Measurements from ENCODE around the gene ANO8.
"Not testable (repeated sequence)": the region's sequence is repeated elsewhere in the genome, so short reads cannot be mapped to it uniquely, and the experiment has no call there.

ANO8 gene

GRCh38 chr19:17307876-17308377 is 26.7 kb downstream of the ANO8 start:
- DNase-seq: no peak

GRCh38 chr19:17306285-17306714 is 28.4 kb downstream of the ANO8 start:
- DNase-seq: no peak

GRCh38 chr19:17305517-17306284 is 29.0 kb downstream of the ANO8 start, which contains the start of gene MRPL34:
Gene MRPL34, plus strand, starts transcription at chr19:17305872. Its CDS starts 21 bp downstream, at chr19:17305893.
- peak; percentile 99 for DNase-seq

GRCh38 chr19:17305216-17305516 is 29.5 kb downstream of the ANO8 start:
- no peak for DNase-seq

- no peak for DNase-seq
These were observed 30.1 kb downstream of the ANO8 start for GRCh38 chr19:17304386-17305215.

- DNase-seq: no peak
These were observed 30.8 kb downstream of the ANO8 start for GRCh38 chr19:17303940-17304267.

GRCh38 chr19:17303167-17303939 is 31.3 kb downstream of the ANO8 start, which contains the start of gene ABHD8:
Gene ABHD8, minus strand, starts transcription at chr19:17303425. Its CDS starts 1,809 bp downstream, at chr19:17301616.
- peak; percentile 97 for DNase-seq

GRCh38 chr19:17302391-17303166 is 32.1 kb downstream of the ANO8 start:
- DNase-seq: peak; percentile 43

GRCh38 chr19:17300992-17301619 is 33.5 kb downstream of the ANO8 start:
- DNase-seq: no peak

GRCh38 chr19:17296976-17297375 is 37.7 kb downstream of the ANO8 start:
- DNase-seq: peak; percentile 23

GRCh38 chr19:17296273-17296672 is 38.4 kb downstream of the ANO8 start:
- peak; percentile 88 for DNase-seq

- not testable (repeated sequence) for DNase-seq
These were observed 39.1 kb downstream of the ANO8 start for GRCh38 chr19:17295551-17295950.

GRCh38 chr19:17294051-17294891 is 40.4 kb downstream of the ANO8 start:
- peak; percentile 44 for DNase-seq

- DNase-seq: no peak
These were observed 41.0 kb downstream of the ANO8 start for GRCh38 chr19:17293605-17294004.

GRCh38 chr19:17292301-17293074 is 42.2 kb downstream of the ANO8 start:
- peak; percentile 92 for DNase-seq

GRCh38 chr19:17289489-17289888 is 45.2 kb downstream of the ANO8 start:
- DNase-seq: peak; percentile 71

GRCh38 chr19:17286752-17287151 is 47.9 kb downstream of the ANO8 start:
- DNase-seq: no peak

- no peak for DNase-seq
These were observed 48.4 kb downstream of the ANO8 start for GRCh38 chr19:17286263-17286662.

GRCh38 chr19:17285415-17286135 is 49.1 kb downstream of the ANO8 start:
- DNase-seq: no peak

Data from DMS53 (cell line).